ENCODE measurements around the gene KRT74. TPM values are rescaled to one million over a fixed set of nuclear protein-coding genes. Genes with fewer than 3 reads are reported as not detected.

The KRT74 gene
- polyA plus RNA-seq, 4 donors: 0.27 TPM; not detected in 3

DNA sequence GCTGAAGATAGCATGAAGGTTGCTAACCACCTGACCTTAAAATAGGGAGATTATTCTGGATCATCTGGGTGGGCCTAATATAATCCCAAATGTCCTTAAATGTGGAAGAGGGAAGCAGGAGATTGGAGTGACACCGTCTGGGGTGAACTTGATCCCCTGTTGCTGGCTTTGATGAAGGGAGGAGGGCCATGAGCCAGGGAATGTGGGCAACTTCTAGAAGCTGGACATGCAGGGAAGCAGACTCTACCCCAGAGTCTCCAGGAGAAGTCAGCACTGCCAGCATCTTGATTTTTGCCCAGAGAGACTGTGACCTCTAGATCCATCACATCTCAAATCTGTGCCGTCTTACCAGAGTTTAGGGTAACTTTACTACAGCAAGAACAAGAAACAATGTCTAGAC, 44.2 kb downstream of the KRT74 start:
- H3K27me3 ChIP-seq (ENCODE audit: control insufficient read depth in 3 of 3, insufficient read depth in 3 of 3, low read length in 3 of 3): no peaks in the 10 kb centered on the region
- no peaks in the 10 kb centered on the region for H3K9me3 ChIP-seq (ENCODE audit: control insufficient read depth in 2 of 2, insufficient read depth in 1 of 2, low read depth in 1 of 2, low read length in 1 of 2)
- no peaks in the 10 kb centered on the region for H3K4me1 ChIP-seq (ENCODE audit: control insufficient read depth in 3 of 3, insufficient read depth in 2 of 3, low read depth in 1 of 3, low read length in 2 of 3)
- FAIRE-seq (no peak), DNase-seq (no peak)
- no peak overlapping the region for H3K4me3 ChIP-seq (ENCODE audit: low read depth in 1 of 3, low read length in 3 of 3)
- WGBS, 3 donors: 90 to 95% (median 93%) methylated on average over 2 of the region's 2 CpGs
- no peak overlapping the region for H3K27ac ChIP-seq (ENCODE audit: low read depth in 1 of 3, low read length in 2 of 3)
- no peaks in the 10 kb centered on the region for H3K36me3 ChIP-seq (ENCODE audit: control insufficient read depth in 3 of 3, insufficient read depth in 2 of 3, low read depth in 1 of 3, low read length in 3 of 3)

DNA sequence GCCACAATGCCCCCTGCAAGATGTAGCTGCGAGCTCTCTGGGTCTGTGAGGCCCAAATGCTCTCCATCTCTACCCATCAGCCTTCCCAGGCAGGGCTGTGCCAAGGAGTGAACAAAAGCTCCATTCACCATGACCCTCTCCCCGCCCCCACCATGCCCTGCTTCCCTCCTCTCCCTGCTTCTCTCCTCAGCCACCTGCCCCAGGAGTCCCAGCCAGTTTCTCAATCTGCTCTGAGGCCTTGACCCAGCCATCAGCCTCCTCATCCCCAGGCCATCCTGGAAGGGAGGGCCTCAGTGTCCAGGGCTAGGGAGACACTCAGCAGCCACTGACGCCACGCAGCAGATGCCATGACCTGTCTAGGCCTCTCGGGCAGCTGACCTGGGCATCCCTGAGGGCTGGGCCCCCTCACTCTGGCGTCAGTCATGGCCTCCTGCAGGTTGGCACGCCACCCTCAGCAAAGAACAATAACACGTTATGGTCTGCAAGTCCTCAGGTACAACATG, 45.0 kb downstream of the KRT74 start:
- Histone ChIP-seq H3K36me3 (ENCODE audit: control insufficient read depth in 3 of 3, insufficient read depth in 2 of 3, low read depth in 1 of 3, low read length in 3 of 3) (no peaks in the 10 kb centered on the region), H3K27me3 (ENCODE audit: control insufficient read depth in 3 of 3, insufficient read depth in 3 of 3, low read length in 3 of 3) (no peaks in the 10 kb centered on the region), H3K4me3 (ENCODE audit: low read depth in 1 of 3, low read length in 3 of 3) (no peak overlapping the region), H3K27ac (ENCODE audit: low read depth in 1 of 3, low read length in 2 of 3) (no peak overlapping the region), H3K9me3 (ENCODE audit: control insufficient read depth in 2 of 2, insufficient read depth in 1 of 2, low read depth in 1 of 2, low read length in 1 of 2) (no peaks in the 10 kb centered on the region), H3K4me1 (ENCODE audit: control insufficient read depth in 3 of 3, insufficient read depth in 2 of 3, low read depth in 1 of 3, low read length in 2 of 3) (no peaks in the 10 kb centered on the region)
- no peak for DNase-seq
- WGBS, 3 donors: 40 to 76% (median 67%) methylated on average over 8 of the region's 8 CpGs
- FAIRE-seq: no peak

DNA sequence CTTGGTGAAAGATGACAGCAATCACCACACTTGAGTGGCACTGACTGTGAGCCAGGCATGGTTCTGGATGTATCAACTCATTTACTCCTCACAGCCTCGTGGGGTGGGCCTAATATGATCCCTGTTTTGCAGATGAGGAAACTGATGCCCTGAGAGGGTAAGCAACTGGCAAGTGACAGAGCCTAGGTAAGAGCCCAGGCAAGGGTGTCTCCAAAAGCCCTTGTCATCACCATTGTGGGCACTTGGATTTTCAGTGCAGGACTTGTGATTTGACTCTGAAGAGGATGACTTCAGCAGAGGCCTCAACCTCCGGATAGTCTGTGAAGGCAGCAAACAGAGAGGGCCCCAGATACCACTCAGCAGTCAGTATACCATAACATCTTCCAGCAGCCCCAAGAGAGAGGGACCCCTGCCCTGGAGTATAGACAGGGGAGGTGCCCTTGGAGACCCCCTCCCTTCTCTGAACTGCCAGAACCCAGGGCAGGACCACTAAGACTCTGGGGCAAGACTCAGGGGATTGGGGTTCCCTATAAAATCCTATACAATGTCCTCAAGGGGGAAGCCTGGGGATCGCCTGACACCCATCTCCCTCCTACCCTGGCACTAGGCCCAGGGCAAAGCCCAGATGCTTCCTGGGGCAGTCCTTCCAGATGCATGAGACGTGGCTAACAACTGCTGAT, 46.4 kb downstream of the KRT74 start:
- no peak for FAIRE-seq
- Histone ChIP-seq H3K9me3 (ENCODE audit: control insufficient read depth in 2 of 2, insufficient read depth in 1 of 2, low read depth in 1 of 2, low read length in 1 of 2) (no peaks in the 10 kb centered on the region), H3K27ac (ENCODE audit: low read depth in 1 of 3, low read length in 2 of 3) (no peak overlapping the region), H3K27me3 (ENCODE audit: control insufficient read depth in 3 of 3, insufficient read depth in 3 of 3, low read length in 3 of 3) (peaks cover 0 to 3% (median 0%) of the 10 kb centered on the region in 3 donors), H3K36me3 (ENCODE audit: control insufficient read depth in 3 of 3, insufficient read depth in 2 of 3, low read depth in 1 of 3, low read length in 3 of 3) (no peaks in the 10 kb centered on the region), H3K4me3 (ENCODE audit: low read depth in 1 of 3, low read length in 3 of 3) (no peak overlapping the region), H3K4me1 (ENCODE audit: control insufficient read depth in 3 of 3, insufficient read depth in 2 of 3, low read depth in 1 of 3, low read length in 2 of 3) (no peaks in the 10 kb centered on the region)
- WGBS, 3 donors: 56 to 82% (median 62%) methylated on average over 4 of the region's 4 CpGs
- DNase-seq: no peak

DNA sequence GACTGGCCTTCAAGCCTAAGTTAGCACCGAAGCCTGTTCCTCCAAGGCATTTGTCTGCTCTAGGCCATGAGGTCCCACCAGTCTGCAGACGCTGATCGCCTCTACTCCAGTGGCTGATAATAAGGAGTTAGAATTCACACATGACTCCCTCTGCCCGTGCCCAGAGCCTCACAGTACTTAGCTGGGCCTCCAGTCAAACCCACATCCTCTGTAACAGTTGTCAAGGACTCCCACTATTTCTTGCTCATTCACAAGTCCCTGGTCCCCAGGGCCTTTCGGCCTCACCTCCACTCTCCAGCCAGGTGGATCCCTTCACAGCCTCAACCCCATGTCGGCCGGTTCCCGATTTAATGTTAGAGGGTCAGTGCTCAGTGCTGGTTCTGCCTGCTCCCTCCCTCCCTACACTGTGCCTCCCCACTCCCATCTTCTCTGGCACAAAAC, 47.1 kb downstream of the KRT74 start:
- no peak overlapping the region for H3K27ac ChIP-seq (ENCODE audit: low read depth in 1 of 3, low read length in 2 of 3)
- H3K27me3 ChIP-seq (ENCODE audit: control insufficient read depth in 3 of 3, insufficient read depth in 3 of 3, low read length in 3 of 3): peaks cover 0 to 3% (median 0%) of the 10 kb centered on the region in 3 donors
- H3K4me1 ChIP-seq (ENCODE audit: control insufficient read depth in 3 of 3, insufficient read depth in 2 of 3, low read depth in 1 of 3, low read length in 2 of 3): peaks cover 0 to 3% (median 2%) of the 10 kb centered on the region in 3 donors
- no peak overlapping the region for H3K4me3 ChIP-seq (ENCODE audit: low read depth in 1 of 3, low read length in 3 of 3)
- DNase-seq (no peak), FAIRE-seq (no peak)
- no peaks in the 10 kb centered on the region for H3K9me3 ChIP-seq (ENCODE audit: control insufficient read depth in 2 of 2, insufficient read depth in 1 of 2, low read depth in 1 of 2, low read length in 1 of 2)
- no peaks in the 10 kb centered on the region for H3K36me3 ChIP-seq (ENCODE audit: control insufficient read depth in 3 of 3, insufficient read depth in 2 of 3, low read depth in 1 of 3, low read length in 3 of 3)
- WGBS, 3 donors: 74 to 82% (median 81%) methylated on average over 8 of the region's 8 CpGs

DNA sequence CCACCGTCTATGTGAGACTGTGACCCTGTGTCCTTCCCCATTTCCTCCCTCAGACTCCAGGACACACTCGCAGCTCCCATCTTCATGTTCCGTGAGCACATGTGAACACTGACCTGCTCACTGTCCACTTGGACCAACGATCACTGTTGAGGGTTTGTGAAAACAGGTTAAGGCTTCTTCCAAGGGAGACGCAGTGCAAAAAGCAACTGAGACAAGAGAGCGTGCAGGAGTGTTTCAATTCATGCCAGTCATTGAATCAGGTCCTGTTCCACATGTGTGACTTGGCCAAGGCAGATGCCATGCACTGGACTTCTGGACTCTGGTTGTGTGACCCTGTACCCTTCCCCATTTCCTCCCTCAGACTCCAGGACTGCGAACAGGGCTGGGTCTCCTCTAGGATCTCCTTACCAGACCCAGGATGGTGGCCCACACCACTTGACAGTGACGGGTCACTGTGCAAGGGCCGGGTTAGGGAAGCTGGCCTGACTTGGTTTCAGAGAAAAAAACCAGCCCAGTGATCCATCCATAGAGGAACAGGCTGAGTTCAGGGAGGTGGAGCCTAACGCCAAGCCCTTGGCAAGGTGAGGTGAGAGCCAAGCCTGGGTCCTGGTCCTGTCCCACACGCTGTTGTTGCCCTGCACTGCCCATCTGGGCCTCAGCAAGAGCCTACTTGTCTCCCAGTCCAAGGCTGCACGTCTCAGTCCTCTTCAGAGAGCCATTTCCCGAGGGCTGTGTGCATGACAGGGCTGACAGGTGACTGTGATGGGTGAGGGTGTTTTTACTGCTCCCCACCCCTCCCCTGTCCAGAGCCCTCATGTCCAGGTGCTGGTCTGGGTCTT, 47.8 kb downstream of the KRT74 start:
- WGBS, 3 donors: 78 to 83% (median 81%) methylated on average over 13 of the region's 13 CpGs
- Histone ChIP-seq H3K4me1 (ENCODE audit: control insufficient read depth in 3 of 3, insufficient read depth in 2 of 3, low read depth in 1 of 3, low read length in 2 of 3) (peaks cover 0 to 8% (median 2%) of the 10 kb centered on the region in 3 donors), H3K4me3 (ENCODE audit: low read depth in 1 of 3, low read length in 3 of 3) (no peak overlapping the region), H3K27me3 (ENCODE audit: control insufficient read depth in 3 of 3, insufficient read depth in 3 of 3, low read length in 3 of 3) (peaks cover 0 to 3% (median 0%) of the 10 kb centered on the region in 3 donors), H3K27ac (ENCODE audit: low read depth in 1 of 3, low read length in 2 of 3) (no peak overlapping the region), H3K36me3 (ENCODE audit: control insufficient read depth in 3 of 3, insufficient read depth in 2 of 3, low read depth in 1 of 3, low read length in 3 of 3) (no peaks in the 10 kb centered on the region), H3K9me3 (ENCODE audit: control insufficient read depth in 2 of 2, insufficient read depth in 1 of 2, low read depth in 1 of 2, low read length in 1 of 2) (no peaks in the 10 kb centered on the region)
- FAIRE-seq (no peak), DNase-seq (no peak)

DNA sequence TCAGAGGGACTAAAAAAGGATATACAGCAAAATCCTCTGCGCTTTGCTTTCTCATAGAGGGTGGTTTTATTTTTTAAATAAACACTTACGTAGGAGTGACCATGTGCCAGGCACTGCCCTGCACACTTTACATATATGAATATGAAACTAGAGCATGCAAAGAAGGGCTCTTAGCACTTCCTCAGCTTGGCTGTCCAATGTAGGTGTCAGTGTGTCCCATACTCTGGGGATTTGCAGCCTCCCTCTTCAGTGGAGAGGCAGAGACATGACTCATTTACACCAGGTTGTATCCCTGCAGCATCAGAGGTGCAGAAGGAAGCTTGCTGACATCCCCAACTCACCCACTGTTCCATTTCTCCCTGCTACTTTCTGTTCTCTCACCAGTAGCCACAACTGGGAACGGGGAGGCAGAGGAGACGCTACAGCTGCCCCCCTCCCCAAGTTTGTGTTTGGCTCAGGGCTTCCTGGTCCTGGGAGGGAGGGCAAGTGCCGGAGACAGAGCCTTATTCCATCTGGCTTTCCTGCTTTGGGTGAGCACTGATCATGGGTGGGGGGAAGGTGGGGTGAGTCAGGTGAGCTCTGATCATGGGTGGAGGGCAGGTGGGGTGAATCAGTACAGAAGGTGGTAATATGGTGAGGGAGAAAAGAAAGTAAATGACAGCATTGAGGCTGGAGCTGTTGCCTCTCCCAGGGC, 48.6 kb downstream of the KRT74 start:
- no peak overlapping the region for H3K4me3 ChIP-seq (ENCODE audit: low read depth in 1 of 3, low read length in 3 of 3)
- 72 to 79% (median 73%) methylated on average over 5 of the region's 5 CpGs for WGBS, 3 donors
- H3K36me3 ChIP-seq (ENCODE audit: control insufficient read depth in 3 of 3, insufficient read depth in 2 of 3, low read depth in 1 of 3, low read length in 3 of 3): no peaks in the 10 kb centered on the region
- peaks cover 0 to 9% (median 2%) of the 10 kb centered on the region in 3 donors for H3K4me1 ChIP-seq (ENCODE audit: control insufficient read depth in 3 of 3, insufficient read depth in 2 of 3, low read depth in 1 of 3, low read length in 2 of 3)
- H3K9me3 ChIP-seq (ENCODE audit: control insufficient read depth in 2 of 2, insufficient read depth in 1 of 2, low read depth in 1 of 2, low read length in 1 of 2): no peaks in the 10 kb centered on the region
- H3K27me3 ChIP-seq (ENCODE audit: control insufficient read depth in 3 of 3, insufficient read depth in 3 of 3, low read length in 3 of 3): peaks cover 0 to 3% (median 0%) of the 10 kb centered on the region in 3 donors
- H3K27ac ChIP-seq (ENCODE audit: low read depth in 1 of 3, low read length in 2 of 3): no peak overlapping the region
- no peak for DNase-seq
- FAIRE-seq: no peak

DNA sequence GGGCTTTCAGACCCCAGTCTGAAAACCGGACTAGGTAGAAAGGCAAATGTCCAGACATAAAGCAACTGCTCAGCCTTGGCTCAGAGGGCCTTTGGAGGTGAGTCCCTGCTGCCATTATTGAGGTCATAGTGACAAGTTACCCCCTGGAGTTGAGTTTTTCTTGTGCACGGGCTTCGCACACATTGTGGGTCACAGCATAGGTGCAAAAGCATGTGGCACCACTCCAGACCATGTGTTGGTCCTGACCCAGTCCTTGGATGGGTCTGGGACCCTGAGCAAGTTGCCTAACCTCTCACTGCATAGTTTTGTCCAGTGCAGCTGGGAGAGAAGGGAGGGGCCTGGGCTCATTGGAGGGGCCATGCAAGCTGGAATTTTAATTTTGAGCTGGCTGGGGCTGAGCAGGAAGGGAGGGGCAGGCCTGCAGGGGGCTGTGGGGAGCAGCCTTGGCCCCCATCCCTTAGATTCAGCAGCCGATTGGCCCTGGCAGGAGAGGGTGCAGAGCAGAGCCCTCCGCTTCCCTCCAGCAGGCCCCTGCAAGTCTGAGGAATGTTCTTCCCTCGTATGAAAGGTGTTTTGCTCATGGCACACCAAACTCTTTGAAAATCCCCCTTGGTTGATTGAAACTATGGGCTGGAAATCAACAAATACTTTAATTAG, 49.3 kb downstream of the KRT74 start:
- Histone ChIP-seq H3K36me3 (ENCODE audit: control insufficient read depth in 3 of 3, insufficient read depth in 2 of 3, low read depth in 1 of 3, low read length in 3 of 3) (no peaks in the 10 kb centered on the region), H3K27me3 (ENCODE audit: control insufficient read depth in 3 of 3, insufficient read depth in 3 of 3, low read length in 3 of 3) (peaks cover 0 to 3% (median 0%) of the 10 kb centered on the region in 3 donors), H3K4me3 (ENCODE audit: low read depth in 1 of 3, low read length in 3 of 3) (no peak overlapping the region), H3K9me3 (ENCODE audit: control insufficient read depth in 2 of 2, insufficient read depth in 1 of 2, low read depth in 1 of 2, low read length in 1 of 2) (no peaks in the 10 kb centered on the region), H3K27ac (ENCODE audit: low read depth in 1 of 3, low read length in 2 of 3) (no peak overlapping the region), H3K4me1 (ENCODE audit: control insufficient read depth in 3 of 3, insufficient read depth in 2 of 3, low read depth in 1 of 3, low read length in 2 of 3) (peaks cover 0 to 9% (median 2%) of the 10 kb centered on the region in 3 donors)
- DNase-seq: no peak
- 72 to 89% (median 83%) methylated on average over 6 of the region's 6 CpGs for WGBS, 3 donors
- no peak for FAIRE-seq

DNA sequence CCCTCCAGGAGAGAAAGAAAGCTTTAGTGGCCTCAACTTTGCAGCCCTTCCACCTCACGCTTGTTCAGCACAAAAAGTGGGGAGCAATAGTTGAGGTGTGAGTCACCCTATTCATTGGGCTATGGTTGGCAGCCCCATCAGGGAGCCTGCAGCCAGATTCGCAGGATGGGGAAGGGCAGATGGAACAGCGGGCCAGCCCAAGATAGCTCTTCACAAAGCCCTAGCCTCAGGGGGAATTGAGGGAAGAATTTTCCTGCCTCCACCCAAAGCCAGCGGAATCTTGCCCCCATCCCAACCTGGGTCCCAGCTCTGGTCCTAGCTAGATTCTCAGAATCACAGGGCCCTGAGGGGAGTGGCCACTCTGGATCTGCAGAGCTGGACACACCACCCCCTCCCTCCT, 49.8 kb downstream of the KRT74 start:
- Histone ChIP-seq H3K36me3 (ENCODE audit: control insufficient read depth in 3 of 3, insufficient read depth in 2 of 3, low read depth in 1 of 3, low read length in 3 of 3) (no peaks in the 10 kb centered on the region), H3K27me3 (ENCODE audit: control insufficient read depth in 3 of 3, insufficient read depth in 3 of 3, low read length in 3 of 3) (peaks cover 0 to 3% (median 0%) of the 10 kb centered on the region in 3 donors), H3K4me1 (ENCODE audit: control insufficient read depth in 3 of 3, insufficient read depth in 2 of 3, low read depth in 1 of 3, low read length in 2 of 3) (peaks cover 0 to 9% (median 2%) of the 10 kb centered on the region in 3 donors), H3K9me3 (ENCODE audit: control insufficient read depth in 2 of 2, insufficient read depth in 1 of 2, low read depth in 1 of 2, low read length in 1 of 2) (no peaks in the 10 kb centered on the region), H3K27ac (ENCODE audit: low read depth in 1 of 3, low read length in 2 of 3) (no peak overlapping the region), H3K4me3 (ENCODE audit: low read depth in 1 of 3, low read length in 3 of 3) (no peak overlapping the region)
- no peak for DNase-seq
- no peak for FAIRE-seq
- WGBS, 3 donors: 86 to 91% (median 88%) methylated on average over 4 of the region's 4 CpGs

Measured in small intestine (tissue), 7 donors.